Pancreas (tissue), 8 donors: ENCODE measurements around the gene SVOPL. TPM values are rescaled to one million over a fixed set of nuclear protein-coding genes. Genes with fewer than 3 reads are reported as not detected.

Experiments
- polyA plus RNA-seq, 2 donors: library from polyadenylated mRNA; stranded (reverse); fragments of 200-250 nt; gene quantifications; one replicate each; pipeline ENCODE4 v1.2.3, GENCODE V29; 2013
- total RNA-seq, 6 donors: library from RNA; stranded (reverse); fragmentation: NEBNext Ultra II Directional in 4 of 6; extraction: Animal tissue kit (Norgen Biotek cat#: 25700) in 4 of 6; gene quantifications; one replicate each; pipeline versions ENCODE4 v1.2.1 to v1.2.4, GENCODE V29; 2021 to 2023
- donor health status: healthy with polysubstance abuse.
- donor health status: DM: no; HTN: no; CAD: no; lungs with moderate emphysema.
- donor health status: DM: no; HTN: no; CAD: no.
- donor health status: Bipolar disorder and iron deficiency.
- donor health status: DM: yes; HTN: yes; CAD: no.
- donor health status: DM: no; HTN: no; CAD: no.
- donor health status: DM: no; HTN: no; CAD: no.
- donor health status: DM: yes; HTN: yes; CAD: no.

Gene SVOPL
- total and polyA plus RNA-seq, 8 donors: 0.09 to 0.91 (median 0.18) TPM; not detected in 1

Other genes with a start within 250 kb of the SVOPL start
- 10 to 100 TPM; 10.6 to 19.2 (median 13.4) TPM for gene TRIM24, start 241.1 kb downstream of the SVOPL start, total RNA-seq
- 1 to 10 TPM; 4.4 to 5.4 TPM for gene TRIM24, start 241.1 kb downstream of the SVOPL start, polyA plus RNA-seq
- gene TMEM213, start 96.6 kb upstream of the SVOPL start, total RNA-seq: under 1 TPM in 3 of 6 donors, not detected in 3; 0.09 to 0.24 (median 0.16) TPM
- gene TMEM213, start 96.6 kb upstream of the SVOPL start, polyA plus RNA-seq: under 1 TPM; 0.07 to 0.30 TPM
- gene ATP6V0A4, start 96.8 kb upstream of the SVOPL start, total RNA-seq: under 1 TPM in 5 of 6 donors, not detected in 1; 0.09 to 0.56 (median 0.35) TPM
- under 1 TPM; 0.11 to 0.23 TPM for gene ATP6V0A4, start 96.8 kb upstream of the SVOPL start, polyA plus RNA-seq